GM18498 (cell line): ENCODE results near the gene CUL4A.
"Not testable (repeated sequence)": the region's sequence is repeated elsewhere in the genome, so short reads cannot be mapped to it uniquely, and the experiment has no call there.

Experiments used
- ATAC-seq: cut with Tn5 transposase; IDR thresholded peaks from one replicate; pipeline ENCODE4 v1.9.1; 2021; ENCODE audit warnings: mild to moderate bottlenecking, moderate library complexity; ENCODE audit not compliant: unreplicated experiment

Gene CUL4A

DNA sequence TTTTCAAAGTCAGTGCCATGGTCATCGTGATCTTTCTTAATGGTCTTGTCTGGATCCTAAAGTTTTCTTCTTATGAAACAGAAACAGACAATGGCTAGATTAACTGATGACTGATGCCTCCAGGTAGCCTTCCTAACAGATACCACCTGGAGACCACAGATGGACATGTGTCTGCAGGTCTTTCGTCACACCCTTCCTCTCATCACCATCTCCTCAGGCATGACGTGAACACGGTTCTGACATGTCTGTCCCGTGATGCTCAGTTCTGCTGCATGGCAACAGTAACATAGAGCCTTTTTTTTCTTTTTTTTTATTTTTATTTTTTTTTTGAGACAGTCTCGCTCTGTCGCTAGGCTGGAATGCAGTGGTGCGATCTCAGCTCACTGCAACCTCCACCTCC is 74.5 kb downstream of the CUL4A start:
- no peak for ATAC-seq

- no peak for ATAC-seq
Measured at GRCh38 chr13:113288880-113289279, 79.5 kb downstream of the CUL4A start.

- no peak for ATAC-seq
Measured at GRCh38 chr13:113291129-113291528, 81.7 kb downstream of the CUL4A start.

- ATAC-seq = no peak
Measured at GRCh38 chr13:113292021-113292862, 82.8 kb downstream of the CUL4A start.

DNA sequence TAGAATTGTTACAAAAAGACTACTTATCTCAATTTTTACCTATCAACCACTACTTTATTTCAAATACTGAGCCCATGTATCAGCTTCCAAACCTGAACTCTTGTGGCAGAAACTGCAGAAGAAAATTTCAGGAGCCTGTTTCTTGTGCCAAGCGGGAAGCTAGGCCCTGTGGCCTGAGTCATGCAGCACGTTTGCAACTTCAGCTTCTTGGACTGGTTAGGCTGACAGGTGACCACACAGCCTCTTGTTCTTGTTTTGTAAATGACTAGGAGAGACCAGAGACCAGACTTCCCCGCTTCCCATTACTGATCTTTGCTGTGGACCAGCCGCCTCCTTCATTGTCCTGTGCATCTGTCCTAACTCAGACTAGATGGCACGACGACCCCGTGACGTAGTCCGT is 84.3 kb downstream of the CUL4A start:
- ATAC-seq = no peak

DNA sequence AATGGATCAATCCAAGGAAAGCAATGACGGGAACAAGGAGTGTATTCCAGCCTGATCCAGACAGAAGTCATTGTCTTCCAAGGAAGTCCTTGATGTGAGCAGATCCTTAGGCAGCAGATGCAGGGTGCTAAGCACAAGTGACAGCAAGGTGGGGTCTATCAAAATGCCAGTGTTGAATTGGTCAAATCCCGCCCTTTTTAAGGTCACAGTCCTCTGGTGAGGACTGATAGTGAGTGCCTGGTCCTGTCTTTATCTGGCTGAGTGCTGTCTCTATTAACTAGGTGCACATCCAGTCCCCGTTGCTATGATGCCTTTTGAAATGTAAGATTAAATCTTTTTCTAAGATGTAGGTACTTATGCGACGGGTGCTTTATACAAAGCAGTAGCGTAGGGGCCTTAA is 86.4 kb downstream of the CUL4A start:
- ATAC-seq = no peak

- ATAC-seq = peak; percentile 85
Measured at GRCh38 chr13:113296823-113297369, 87.5 kb downstream of the CUL4A start, which contains the start of gene LAMP1. LAMP1 (plus strand) TSS chr13:113297239; CDS start chr13:113297435, 196 bp downstream.

- ATAC-seq = peak; percentile 38
Measured at GRCh38 chr13:113297370-113298042, 88.1 kb downstream of the CUL4A start.

DNA sequence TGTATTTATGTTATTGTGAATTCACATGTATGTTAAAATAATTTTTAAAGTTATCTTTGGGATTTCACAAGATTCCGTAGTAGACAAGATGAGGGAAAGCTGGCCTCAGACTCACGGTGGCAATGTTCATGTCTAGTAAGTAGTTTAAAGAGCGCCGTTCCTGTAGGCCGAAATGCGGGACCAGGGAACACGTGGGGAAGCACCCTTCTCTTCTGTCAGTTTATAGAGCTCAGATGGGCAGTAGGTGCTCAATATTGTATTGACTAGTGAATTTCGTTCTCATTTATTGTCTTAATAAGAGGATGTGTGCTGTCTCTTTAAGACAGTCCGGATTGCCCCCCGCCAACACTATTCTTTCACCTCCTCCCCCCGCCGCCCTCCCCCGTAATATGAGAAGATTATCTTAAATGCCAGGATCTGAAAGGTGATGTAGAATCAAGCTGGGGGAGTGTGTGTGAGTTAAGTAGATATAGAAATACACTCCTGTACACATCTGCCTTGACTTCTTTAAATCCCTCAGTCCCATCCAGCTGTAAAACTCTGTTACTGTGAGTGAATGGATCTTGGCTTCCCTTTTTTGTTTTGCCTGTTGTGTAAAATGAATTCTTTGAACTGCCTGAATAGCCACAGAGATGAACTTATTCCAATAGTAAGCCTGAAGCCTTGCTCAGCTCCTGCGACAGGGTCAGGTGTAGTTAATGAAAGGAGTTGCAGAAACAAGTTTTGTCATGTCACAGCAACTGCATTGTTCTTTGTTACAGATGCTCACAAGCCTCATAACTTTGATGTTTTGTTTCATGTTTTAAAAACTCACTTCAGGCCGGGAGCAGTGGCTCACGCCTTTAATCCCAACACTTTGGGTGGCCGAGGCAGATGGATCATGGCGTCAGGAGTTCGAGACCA is 88.9 kb downstream of the CUL4A start:
- ATAC-seq = no peak

DNA sequence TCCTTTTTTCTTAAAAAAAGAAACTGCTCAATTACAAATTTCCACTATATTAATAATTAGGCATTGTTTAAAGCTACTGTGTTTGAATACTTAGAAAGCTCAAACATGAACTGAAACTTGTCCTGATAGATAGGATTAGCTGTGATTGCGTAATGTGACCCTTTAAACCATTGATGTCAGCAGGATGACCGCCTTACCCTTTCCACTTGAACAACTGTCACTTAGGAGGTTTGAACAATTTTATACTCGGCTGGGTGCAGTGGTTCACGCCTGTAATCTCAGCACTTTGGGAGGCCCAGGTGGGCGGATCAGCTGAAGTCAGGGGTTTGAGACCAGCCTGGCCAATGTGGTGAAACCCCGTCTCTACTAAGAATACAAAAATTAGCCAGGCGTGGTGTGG is 90.5 kb downstream of the CUL4A start:
- no peak for ATAC-seq

DNA sequence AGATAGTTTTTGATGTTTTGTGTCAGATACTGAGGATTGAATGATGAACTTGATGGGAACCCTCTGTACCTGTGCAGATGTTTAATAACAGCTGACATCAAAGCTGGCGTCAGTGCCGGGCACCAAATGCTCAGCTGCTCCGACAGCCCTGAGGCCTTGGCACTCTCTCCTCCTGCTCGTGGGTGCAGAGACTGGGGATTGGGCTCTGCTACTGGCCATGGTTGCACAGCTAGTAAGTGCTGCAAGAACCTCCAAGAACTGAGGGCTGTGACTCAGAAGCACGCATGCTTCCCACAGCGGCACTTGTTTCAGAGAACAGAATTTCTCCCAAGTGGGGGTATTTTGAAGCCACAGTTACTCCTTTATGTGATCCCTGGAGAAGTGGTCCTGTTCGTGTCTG is 93.6 kb downstream of the CUL4A start:
- no peak for ATAC-seq

GRCh38 chr13:113304121-113304520 is 94.7 kb downstream of the CUL4A start:
- no peak for ATAC-seq

DNA sequence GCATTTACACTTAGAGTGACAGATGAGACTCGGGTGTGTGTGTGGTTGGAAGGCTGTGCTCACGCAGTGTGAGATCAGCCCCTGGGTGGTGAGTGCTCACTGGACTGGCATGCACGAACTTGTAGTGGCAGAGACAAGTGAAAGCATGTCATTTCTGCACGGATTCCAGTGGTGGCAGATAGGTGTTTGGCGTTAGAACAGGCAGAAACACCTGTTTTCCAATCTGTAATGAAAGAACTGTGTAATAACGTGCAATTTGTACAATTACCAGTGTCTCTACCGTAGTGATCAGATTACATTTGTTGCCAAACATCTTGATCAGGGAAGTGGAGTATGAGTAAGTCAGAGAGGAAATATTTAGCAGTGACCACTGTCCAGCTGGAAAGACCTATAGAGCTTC is 95.8 kb downstream of the CUL4A start:
- no peak for ATAC-seq

GRCh38 chr13:113307491-113307890 is 98.1 kb downstream of the CUL4A start:
- ATAC-seq = no peak

DNA sequence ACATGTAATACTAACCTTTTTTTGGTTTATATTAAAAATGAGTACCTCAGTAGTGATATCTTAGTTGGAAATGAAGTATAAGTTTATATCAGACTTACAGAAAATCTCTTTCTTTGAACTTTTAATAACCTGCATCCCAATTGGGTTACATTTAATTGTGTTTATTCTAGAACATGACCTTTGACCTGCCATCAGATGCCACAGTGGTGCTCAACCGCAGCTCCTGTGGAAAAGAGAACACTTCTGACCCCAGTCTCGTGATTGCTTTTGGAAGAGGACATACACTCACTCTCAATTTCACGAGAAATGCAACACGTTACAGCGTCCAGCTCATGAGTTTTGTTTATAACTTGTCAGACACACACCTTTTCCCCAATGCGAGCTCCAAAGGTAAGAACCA is 100.1 kb downstream of the CUL4A start:
- no peak for ATAC-seq

- not testable (repeated sequence) for ATAC-seq
Measured at GRCh38 chr13:113314112-113314511, 104.7 kb downstream of the CUL4A start.

- not testable (repeated sequence) for ATAC-seq
Measured at GRCh38 chr13:113314895-113315470, 105.6 kb downstream of the CUL4A start.

DNA sequence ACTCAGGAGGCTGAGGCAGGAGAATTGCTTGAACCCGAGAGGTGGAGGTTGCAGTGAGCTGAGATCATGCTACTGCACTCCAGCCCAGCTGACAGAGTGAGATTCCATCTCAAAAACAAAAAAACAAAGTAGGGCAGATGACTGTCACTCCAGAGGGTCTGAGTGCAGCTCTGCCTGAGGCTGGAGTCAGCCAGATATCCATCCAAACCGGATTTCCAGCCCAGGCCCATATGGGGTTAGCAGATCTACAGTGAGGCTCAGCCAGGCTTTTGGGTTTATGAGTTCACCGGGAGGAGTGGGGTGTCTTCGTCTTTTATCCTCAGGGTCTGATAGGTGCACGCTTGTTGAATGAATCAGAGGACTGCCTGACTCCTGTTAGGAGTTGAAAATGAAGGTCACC is 106.6 kb downstream of the CUL4A start:
- ATAC-seq = no peak
